NCI-H187 (cell line): ENCODE measurements around the gene SDS.
A peak's percentile ranks its signal among the peaks of the same experiment; 100 is the strongest.
"Not testable (repeated sequence)": the region's sequence is repeated elsewhere in the genome, so short reads cannot be mapped to it uniquely, and the experiment has no call there.

Source experiments
- DNase-seq, 2 experiments: peaks; one replicate each; lab custom pipeline; 2025; lab: John Stamatoyannopoulos, UW

Gene SDS

DNA sequence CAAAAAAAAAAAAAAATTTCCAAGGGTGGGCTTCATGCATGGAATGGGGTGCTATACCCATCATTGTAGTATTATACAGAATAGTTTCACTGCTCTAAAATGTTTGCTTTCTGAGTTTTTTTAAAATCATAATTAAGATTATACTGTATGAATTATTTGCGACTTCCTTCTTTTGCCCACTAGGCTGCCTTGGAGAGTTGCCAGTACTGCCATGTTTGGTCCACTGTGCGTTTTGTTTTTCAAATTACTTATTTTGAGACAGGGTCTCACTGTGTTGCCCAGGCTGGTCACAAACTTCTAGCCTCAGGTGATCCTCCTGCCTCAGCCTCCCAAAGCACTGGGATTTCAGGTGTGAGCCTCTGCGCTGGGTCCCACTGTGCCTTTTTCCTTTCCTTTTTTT lies 25.4 kb downstream of the SDS start:
- no peak for DNase-seq

DNA sequence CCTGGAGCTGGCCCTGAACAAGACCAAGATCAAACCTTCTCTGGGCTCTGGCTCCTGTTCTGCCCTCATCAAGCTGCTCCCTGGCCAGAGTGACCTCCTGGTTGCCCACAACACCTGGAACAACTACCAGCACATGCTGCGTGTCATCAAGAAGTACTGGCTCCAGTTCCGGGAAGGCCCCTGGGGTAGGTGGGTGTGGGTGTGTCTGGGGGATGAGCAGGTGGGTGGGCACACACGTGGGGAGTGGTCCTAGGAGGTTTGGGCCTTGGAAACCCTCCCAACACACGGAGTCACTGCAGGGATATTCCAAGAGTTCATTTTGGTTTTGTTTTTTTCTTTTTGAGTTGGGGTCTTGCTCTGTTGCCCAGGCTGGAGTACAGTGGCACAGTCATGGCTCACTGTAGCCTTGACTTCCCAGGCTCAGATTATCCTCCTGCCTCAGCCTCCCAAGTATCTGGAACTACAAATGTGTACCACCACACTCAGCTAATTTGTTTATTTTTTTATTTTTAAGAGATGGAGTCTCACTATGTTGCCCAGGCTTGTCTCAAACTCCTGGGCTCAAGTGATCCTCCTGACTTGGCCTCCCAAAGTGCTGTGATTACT lies 28.8 kb downstream of the SDS start:
- no peak for DNase-seq

DNA sequence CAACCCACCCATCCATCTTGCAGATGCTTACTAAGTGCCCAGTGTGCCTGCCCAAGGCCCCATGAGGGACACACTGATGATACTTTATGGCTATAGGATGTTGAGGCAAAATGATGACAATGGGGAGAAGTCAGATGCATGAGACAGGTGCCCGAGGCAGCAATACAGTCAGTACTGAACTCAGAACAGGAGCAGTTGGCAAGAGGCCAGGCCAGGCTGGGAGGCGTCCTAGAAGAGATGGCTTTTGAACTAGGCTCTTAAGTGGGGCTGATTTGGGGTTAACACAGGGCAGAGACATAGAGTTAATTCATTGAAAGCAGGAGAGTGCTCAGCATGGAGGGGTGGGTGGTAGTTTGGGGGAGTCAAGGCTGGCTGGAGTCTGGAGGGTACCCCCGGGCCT lies 29.7 kb downstream of the SDS start:
- DNase-seq = no peak

DNA sequence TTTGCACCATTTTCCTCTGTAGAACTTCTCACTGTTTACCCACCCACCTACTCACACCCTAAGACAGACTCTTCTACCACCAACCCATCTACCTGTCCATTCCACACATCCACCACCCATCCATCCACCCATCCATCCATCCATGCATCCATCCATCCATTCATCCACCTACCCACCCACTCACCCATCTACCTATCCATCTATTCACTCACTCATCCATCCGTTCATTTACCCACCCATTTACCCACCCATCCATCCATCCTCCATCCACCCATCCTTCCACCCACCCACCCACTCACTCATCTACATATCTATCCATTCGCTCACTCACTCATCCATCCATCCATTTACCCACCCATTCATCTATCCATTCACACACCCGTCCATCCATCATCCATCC lies 30.2 kb downstream of the SDS start:
- DNase-seq = no peak

DNA sequence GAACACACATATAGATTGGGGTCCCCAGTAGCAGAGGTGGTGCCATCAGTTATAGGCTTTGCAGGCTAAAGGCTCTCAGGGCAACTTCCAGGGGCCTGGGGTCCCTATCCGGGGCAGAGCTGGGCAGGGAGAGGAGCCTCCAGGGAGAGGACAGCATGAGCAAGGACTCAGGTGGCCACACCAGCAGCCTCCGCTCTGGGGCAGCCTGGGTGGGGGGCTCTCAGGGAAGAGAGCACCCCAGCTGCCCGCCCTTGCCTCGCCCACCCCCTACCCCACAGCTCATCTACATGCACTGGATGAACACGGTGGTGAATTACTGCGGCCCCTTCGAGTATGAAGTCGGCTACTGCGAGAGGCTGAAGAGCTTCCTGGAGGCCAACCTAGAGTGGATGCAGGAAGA lies 31.3 kb downstream of the SDS start:
- DNase-seq = no peak

DNA sequence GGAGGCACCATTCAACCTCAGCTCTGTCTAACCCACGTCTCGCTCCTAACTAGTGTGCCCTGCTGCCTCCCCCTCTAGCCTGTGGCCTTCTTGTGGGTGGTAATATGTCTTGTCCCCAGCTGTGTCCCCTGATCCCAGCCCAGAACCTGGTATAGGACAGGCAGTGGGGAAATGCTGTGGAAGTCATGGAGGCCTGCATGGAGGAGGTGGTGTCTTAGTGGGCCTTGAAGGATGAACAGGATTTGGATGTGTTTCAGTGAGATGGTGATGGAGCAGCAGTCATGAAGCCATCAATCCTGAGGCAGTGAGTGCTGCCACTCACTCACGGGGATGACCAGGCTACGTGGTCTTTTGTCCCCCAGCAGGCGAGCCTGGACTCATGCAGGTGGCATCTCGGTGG lies 31.9 kb downstream of the SDS start:
- no peak for DNase-seq

DNA sequence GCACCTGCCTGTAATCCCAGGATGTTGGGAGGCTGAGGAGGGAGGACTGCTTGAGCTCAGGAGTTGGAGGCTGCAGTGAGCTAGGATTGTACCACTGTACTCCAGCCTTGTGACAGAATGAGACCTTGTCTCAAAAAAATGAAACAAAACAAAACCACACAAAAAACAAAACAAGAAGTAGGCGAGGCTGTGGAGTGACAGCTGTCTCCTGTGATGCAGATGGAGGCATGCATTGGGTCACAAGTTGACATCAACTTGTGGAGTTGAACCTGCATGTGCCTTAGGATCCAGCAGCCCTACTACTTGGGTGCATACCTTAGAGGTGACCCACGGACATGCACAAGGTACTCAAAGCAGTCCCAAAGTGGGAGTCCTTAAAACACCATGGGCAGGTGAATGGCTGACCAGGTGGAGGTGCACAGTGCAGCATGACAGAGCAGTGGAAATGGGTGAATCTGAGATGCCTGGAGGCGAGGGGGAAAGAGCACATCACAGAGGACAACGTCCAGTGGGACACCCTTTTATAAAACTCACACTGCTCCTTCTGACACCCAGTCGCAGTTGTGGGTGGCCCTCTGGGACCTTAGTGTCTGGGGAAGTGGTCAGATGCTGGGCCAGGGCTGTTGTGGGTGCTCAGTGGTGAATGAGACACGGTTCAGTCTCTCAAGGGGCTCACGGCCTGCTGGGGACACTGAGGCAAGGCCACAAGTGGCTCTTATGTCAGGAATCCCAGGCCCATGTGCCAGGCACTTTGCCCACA lies 32.6 kb downstream of the SDS start:
- no peak for DNase-seq

DNA sequence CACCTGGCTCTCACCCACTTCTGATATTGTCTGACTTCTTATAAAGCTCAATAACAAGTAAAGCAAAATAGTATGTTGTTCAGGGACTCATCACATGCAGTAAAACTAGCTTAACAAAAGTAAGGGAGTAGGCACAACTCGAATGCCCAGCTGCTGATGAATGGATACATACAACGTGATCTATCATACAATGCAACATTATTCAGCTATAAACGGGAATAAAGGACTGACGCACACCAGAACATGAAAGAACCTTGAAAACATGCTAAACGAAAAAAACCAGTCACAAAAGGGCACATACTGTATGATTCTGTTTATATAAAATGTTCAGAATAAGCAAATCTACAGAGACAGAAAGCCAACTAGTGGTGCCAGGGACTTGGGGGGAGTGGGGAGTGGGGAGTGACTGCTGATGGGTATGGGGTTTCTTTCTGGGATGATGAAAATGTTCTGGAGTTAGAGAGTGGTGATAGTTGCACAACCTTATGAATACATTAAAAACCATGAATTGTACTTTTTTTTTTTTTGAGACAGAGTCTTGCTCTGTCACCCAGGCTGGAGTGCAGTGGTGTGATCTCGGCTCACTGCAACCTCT lies 34.2 kb downstream of the SDS start:
- DNase-seq = no peak

DNA sequence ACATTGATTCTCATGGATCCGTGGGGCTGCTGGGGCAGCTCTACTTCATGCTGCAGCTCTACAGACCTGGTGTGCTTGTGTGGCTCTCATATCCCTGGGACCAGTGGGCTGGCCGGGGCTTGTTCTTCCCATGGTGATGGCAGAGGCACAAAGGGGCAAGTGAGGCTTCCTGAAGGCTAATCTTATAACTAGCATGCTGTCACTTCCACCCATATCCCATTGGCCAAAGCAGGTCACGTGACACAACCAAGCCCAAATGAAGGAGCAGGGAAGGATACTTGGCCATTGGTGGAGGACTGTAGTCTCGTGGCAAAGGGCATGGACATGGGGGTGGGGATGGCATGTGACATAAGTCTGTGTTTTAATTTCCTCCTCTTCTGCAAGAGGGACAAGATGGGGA lies 35.4 kb downstream of the SDS start:
- DNase-seq = no peak

DNA sequence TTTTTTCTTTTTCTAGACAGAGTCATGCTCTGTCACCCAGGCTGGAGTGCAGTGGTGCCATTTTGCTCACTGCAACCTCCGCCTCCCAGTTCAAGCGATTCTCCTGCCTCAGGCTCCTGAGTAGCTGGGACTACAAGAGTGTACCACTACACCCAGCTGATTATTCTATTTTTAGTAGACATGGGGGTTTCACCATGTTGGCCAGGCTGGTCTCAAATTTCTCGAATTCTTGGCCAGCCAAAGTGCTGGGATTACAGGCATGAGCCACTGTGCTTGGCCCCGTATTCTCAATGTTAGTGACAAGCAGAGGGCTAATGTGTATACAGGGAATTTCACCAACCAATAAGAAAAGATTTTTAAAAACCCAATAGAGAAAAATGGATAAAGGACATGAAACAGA lies 36.9 kb downstream of the SDS start:
- no peak for DNase-seq

DNA sequence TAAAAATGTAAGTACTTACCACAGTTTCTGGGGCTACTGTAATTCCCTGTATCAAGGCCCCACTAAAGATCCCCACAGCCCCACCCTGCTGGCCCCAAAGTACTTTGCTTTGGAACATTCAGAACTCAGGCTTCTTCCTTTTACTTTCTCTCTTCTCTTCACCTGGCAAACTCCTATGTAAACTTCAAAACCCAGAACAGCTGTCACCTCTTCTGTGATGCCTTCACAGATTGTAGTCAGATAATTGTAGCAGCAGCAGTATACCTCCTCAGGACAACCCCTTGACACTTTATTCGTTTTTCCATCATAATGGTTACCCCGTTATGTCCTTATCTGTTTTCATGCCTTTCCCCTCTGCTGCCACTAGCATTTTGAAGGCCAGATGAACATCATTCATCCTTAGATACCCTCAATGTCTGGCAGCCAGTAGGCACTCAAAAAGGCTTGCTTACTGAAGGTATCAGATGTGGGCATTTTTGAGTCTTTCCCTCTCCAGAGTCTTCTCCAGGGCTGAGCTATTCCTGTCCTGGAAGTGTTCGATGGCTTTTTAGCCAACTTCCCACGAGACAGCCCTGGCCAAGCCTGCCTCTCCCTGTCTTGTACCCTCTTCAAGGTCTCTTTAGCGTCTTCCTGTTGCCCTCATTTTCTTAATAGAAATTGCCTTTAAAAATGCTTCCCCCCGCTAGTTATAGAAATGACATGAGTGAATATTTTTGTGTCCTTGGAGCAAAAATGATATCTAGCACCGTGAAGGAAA lies 37.9 kb downstream of the SDS start:
- no peak for DNase-seq

DNA sequence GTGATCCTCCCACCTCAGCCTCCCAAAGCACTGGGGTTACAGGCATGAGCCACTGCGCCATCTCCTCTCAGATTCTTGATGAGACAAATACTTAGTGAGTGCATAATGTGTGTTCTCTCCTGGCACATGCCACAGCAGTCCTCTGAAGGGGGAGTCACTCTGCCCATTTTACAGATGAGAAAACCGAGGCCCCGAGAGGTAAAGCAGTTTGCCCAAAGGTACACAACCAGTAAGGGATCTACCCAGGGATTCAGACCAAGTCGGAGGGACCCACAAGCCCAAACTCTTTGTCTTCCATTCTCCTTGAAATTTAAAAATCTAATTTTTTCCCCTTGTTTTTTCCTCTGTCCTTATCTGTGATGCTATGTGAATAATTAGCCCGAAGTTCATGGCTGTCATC lies 39.0 kb downstream of the SDS start:
- DNase-seq = no peak

DNA sequence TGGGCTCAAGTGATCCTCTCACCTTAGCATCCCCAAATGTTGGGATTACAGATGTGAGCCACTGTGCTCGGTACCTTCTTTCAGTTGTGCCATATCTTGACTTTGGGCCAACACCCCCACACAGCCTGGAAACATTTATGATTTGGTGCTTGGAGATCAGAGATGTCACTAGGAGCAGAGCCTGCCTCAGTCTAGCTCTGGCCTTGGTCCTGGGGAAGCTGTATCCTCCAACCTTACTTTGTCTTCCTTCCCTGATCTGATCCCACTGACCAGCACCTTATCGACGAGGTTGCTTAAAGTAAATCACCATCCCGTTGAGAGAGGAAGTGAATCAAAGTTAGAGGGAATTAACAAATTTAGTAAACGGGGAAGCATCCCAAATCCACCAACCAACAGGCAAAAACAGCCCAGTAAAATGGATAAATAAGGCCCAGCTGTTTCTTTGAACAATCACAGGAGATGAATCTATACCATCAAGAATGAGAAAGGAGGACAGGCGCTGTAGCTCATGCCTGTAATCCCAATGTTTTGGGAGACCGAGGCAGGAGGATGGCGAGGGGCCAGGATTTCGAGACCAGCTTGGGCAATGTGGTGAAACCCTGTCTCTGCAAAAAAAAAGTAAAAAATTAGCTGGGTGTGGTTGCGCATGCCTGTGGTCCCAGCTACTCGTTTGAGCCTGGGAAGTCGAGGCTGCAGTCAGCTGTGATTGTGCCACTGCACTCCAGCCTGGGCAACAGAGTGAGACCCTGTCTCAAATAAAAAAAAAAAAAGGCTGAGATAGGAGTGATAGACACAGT lies 41.9 kb downstream of the SDS start:
- no peak for DNase-seq

DNA sequence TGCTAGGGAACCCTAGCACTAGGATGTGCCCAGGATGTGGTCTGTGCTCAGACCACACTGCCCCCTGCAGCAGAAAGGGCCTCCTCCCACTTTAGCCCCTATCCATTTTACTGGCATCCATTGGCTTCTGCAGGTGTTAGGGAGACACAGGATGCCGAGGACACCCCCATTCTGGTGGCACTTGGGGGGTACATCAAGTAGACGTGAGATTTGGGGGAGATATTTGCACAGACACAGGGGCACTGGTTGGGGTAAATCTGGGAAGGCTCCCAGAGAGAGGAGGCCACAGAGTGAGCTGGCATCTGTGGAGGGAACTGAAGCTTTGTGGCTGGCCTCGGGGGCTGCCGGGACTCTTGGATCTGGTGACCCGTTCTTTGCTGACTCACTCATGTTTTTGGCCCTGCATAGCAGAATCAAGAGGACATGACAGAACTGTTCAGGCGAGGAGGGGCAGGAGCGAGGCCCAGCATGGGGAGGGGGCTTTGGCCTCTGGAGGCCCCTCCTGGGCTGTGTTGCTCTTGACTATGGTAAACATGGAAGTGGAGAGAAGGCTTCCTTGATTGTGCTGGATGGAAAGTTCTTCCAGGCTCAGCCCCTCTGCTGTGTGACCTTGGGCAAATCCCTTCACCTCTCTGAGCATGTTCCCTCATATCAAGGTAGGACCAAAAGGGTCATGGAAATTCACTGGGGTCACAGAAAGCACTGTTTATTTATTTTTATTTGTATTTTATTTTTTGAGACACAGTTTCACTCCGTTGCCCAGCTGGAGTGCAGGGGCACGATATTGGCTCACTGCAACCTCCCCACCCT lies 43.5 kb downstream of the SDS start:
- no peak for DNase-seq

DNA sequence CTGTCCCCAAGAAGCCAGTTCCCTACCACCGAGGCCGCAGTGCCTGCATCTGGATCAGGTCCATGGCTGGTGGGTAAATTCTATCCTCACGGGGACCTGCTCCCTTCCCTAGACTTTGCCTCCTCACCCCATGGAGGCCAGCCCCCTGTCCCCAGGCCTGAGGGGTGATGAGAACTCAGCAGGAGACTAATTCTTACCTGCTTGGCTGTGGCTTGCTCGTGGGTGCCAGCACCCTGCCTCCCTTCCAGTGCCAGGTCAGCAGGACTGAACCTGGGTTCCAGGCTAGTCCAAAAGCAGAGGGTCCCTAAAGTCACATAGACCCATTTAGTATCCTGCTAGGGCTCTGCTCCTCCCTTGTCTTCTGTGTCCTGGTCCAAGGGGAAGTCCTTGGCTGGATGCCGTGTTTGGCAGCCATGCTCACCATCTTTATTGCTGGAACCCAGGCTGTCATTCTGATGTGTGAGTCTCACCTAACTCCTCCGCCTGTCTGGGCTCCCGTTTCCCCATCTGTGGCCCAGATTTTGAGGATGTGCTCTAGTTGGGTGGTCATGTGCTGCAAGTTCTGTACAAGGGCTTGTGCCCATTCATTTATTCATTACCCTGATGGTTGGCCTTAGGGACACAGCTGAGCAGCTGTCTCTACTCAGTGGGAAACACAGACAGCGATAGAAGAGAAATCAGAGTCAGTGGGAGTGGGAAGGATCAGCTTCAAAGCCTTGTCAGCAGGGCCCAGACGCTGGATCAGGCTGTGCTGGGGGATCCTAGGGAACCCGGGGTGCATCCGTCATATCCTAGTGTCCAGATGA lies 44.4 kb downstream of the SDS start:
- DNase-seq = no peak

DNA sequence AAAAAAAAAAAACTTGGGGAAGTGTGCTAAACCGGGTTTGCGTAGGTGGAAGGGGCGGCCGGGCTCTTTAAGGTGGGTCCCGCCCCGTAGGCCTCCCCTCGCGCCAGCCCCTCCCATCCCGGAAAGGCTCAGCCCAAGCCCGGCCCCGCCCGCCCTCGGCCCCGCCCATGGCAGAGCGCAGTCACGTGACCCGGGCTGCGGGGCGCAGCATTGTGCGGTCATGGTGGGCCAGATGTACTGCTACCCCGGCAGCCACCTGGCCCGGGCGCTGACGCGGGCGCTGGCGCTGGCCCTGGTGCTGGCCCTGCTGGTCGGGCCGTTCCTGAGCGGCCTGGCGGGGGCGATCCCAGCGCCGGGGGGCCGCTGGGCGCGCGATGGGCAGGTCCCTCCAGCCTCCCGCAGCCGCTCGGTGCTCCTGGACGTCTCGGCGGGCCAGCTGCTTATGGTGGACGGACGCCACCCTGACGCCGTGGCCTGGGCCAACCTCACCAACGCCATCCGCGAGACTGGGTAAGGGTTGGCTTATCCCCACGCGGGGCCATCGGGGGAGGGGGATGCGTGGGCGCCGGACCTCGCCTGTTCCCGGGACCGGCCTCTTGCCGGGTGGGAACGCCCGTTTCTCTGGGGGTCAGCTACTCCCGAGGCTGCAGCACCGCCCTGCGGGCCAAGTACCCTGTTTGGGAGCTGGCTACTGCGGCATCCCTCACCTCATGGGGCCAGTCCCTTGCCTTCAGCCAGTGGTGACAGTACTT lies 45.1 kb downstream of the SDS start, which contains the start of gene PLBD2:
TSS of gene PLBD2 (plus strand) at position 207 of the 752 bp plus-strand sequence. CDS start at position 221, 14 bp downstream.
- DNase-seq = peak; percentile 74 to 91

DNA sequence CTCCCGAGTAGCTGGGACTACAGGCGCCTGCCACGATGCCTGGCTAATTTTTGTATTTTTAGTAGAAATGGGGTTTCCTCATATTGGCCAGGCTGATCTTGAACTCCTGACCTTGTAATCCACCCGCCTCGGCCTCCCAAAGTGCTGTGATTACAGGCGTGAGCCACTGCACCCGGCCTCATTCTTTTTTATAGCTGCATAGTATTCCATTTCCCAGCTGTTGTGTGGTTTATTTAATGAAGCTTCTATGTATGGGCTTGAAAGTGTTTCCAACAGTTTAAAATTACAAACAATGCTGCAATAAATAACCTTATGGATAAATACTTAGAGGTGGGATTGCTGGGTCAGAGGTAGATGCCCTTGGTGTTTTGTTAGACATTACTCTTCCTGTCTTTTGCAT lies 49.5 kb downstream of the SDS start:
- DNase-seq = not testable (repeated sequence)

DNA sequence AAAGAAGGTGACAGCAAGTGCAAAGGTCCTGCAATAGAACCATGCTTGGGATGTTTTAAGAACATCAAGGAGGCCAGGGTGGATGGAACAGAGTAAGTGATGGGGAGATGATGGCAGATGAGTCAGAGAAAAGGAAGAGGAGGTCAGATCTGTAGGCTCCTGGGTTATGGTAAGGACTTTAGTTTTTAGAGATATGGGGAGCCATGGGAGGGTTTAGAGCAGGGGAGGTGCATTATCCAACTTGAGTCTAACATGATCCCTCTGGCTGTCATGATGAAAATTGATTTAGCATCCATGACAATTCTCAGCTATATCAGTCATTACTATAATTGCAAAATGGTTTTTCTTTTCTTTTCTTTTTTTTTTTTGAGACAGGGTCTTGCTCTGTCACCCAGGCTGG lies 52.6 kb downstream of the SDS start:
- DNase-seq = no peak

DNA sequence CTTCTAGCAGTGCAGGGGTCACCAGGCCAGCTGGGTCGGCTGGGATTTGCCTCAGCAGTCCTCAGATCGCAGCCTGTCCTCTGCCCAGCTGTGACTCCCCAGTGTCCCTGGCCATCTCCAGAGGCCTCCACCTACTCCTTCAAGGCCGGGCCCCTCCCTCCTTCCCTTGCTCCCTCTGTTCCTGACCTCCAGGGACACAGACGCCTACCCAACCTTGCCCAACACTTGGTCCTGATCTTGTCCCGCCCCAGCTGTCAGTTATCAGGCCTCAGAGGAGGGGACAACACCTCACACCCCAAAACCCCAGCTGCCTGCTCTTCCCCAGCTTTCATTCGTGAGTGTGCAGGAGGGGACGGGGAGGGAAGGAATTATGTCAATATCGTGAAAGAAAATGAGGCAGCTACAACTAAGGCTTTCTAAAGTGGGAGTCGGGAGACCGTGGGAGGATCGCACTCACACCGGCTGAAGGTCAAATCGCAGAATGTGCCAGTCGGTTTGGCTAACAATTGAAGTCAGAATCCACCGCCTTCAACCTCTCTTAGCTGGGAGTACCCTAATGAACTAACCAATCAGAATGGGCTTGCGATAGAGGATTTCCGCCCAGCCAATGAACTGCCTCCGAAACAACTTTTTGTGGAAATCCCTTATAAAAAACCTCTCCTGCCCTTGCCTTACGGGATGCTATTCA lies 54.7 kb downstream of the SDS start:
- no peak for DNase-seq
